ENCODE measurements around the gene NDUFAF2. TPM values are rescaled to one million over a fixed set of nuclear protein-coding genes. Genes with fewer than 3 reads are reported as not detected.
A peak's percentile ranks its signal among the peaks of the same experiment; 100 is the strongest.
"Not testable (repeated sequence)": the region's sequence is repeated elsewhere in the genome, so short reads cannot be mapped to it uniquely, and the experiment has no call there.

NDUFAF2 gene
- total RNA-seq, 1 donor from 2014 or later, result 18.0 TPM

- DNase-seq, result no peak
Measured at GRCh38 chr5:61050292-61050691, 105.3 kb downstream of the NDUFAF2 start.

GRCh38 chr5:61051267-61051666 lies 106.3 kb downstream of the NDUFAF2 start:
- DNase-seq, result no peak

GRCh38 chr5:61052882-61053281 lies 107.9 kb downstream of the NDUFAF2 start:
- no peak for DNase-seq

GRCh38 chr5:61053937-61054336 lies 108.9 kb downstream of the NDUFAF2 start:
- no peak for DNase-seq

GRCh38 chr5:61055434-61056006 lies 110.5 kb downstream of the NDUFAF2 start:
- peak; percentile 2 for DNase-seq

- DNase-seq, result no peak
Measured at GRCh38 chr5:61059499-61059898, 114.5 kb downstream of the NDUFAF2 start.

GRCh38 chr5:61069150-61069549 lies 124.1 kb downstream of the NDUFAF2 start:
- no peak for DNase-seq

GRCh38 chr5:61071526-61071925 lies 126.5 kb downstream of the NDUFAF2 start:
- DNase-seq, result no peak

GRCh38 chr5:61076626-61077025 lies 131.6 kb downstream of the NDUFAF2 start:
- no peak for DNase-seq

- peak; percentile 10 for DNase-seq
Measured at GRCh38 chr5:61081741-61082140, 136.7 kb downstream of the NDUFAF2 start.

GRCh38 chr5:61082516-61083280 lies 137.7 kb downstream of the NDUFAF2 start:
- no peak for DNase-seq

GRCh38 chr5:61084658-61085057 lies 139.7 kb downstream of the NDUFAF2 start:
- DNase-seq, result no peak

GRCh38 chr5:61085885-61086284 lies 140.9 kb downstream of the NDUFAF2 start:
- no peak for DNase-seq

GRCh38 chr5:61087921-61088320 lies 142.9 kb downstream of the NDUFAF2 start:
- no peak for DNase-seq

GRCh38 chr5:61089351-61089750 lies 144.3 kb downstream of the NDUFAF2 start:
- no peak for DNase-seq

- not testable (repeated sequence) for DNase-seq
Measured at GRCh38 chr5:61093046-61093771, 148.2 kb downstream of the NDUFAF2 start.

GRCh38 chr5:61097465-61097864 lies 152.5 kb downstream of the NDUFAF2 start:
- no peak for DNase-seq

- DNase-seq, result no peak
Measured at GRCh38 chr5:61098251-61098995, 153.4 kb downstream of the NDUFAF2 start.

GRCh38 chr5:61100437-61100836 lies 155.4 kb downstream of the NDUFAF2 start:
- DNase-seq, result no peak

- DNase-seq, result no peak
Measured at GRCh38 chr5:61114441-61114840, 169.4 kb downstream of the NDUFAF2 start.

- DNase-seq, result no peak
Measured at GRCh38 chr5:61115968-61116367, 171.0 kb downstream of the NDUFAF2 start.

GRCh38 chr5:61119066-61119465 lies 174.1 kb downstream of the NDUFAF2 start:
- no peak for DNase-seq

- no peak for DNase-seq
Measured at GRCh38 chr5:61120534-61120933, 175.5 kb downstream of the NDUFAF2 start.

Measured in skin of body (tissue), 2 donors.